Neural crest cell (in vitro differentiated cells): ENCODE results near the gene TNNI2. TPM values are rescaled to one million over a fixed set of nuclear protein-coding genes. Genes with fewer than 3 reads are reported as not detected.

Experiments
- DNase-seq: peaks from one replicate; pipeline ENCODE4 v3.0.0; 2021; ENCODE audit warnings: low read depth, mixed read lengths, low spot score
- H3K27ac Mint-ChIP-seq: one replicate; pipeline ENCODE4 v1.8.0; 2021; ENCODE audit warnings: mild to moderate bottlenecking, mixed read lengths; ENCODE audit not compliant: unreplicated experiment
- H3K27me3 Mint-ChIP-seq: 2 replicates; pipeline ENCODE4 v1.8.0; 2021; ENCODE audit warnings: low read depth, mild to moderate bottlenecking, mixed read lengths
- H3K36me3 Mint-ChIP-seq: 2 replicates; pipeline ENCODE4 v1.8.0; 2021; ENCODE audit warnings: low read depth, mild to moderate bottlenecking, mixed read lengths
- H3K4me1 Mint-ChIP-seq: 2 replicates; pipeline ENCODE4 v1.8.0; 2021; ENCODE audit warnings: mixed read lengths
- H3K4me3 Mint-ChIP-seq: one replicate; pipeline ENCODE4 v1.8.0; 2021; ENCODE audit warnings: mild to moderate bottlenecking, mixed read lengths
- H3K9me3 Mint-ChIP-seq: 2 replicates; pipeline ENCODE4 v1.8.0; 2021; ENCODE audit warnings: mixed read lengths
- CTCF ChIP-seq: fragments of 200-600 bp; sonication (generic); conservative IDR thresholded peaks from 2 replicates; pipeline ENCODE4 v1.5.0; 2021; ENCODE audit warnings: antibody characterized with exemption, mild to moderate bottlenecking
- total RNA-seq: library from RNA; stranded (reverse); gene quantifications from 2 replicates; pipeline ENCODE4 v1.2.1, GENCODE V29; 2021

Gene TNNI2
- total RNA-seq, 1 donor from 2014 or later = not detected

DNA sequence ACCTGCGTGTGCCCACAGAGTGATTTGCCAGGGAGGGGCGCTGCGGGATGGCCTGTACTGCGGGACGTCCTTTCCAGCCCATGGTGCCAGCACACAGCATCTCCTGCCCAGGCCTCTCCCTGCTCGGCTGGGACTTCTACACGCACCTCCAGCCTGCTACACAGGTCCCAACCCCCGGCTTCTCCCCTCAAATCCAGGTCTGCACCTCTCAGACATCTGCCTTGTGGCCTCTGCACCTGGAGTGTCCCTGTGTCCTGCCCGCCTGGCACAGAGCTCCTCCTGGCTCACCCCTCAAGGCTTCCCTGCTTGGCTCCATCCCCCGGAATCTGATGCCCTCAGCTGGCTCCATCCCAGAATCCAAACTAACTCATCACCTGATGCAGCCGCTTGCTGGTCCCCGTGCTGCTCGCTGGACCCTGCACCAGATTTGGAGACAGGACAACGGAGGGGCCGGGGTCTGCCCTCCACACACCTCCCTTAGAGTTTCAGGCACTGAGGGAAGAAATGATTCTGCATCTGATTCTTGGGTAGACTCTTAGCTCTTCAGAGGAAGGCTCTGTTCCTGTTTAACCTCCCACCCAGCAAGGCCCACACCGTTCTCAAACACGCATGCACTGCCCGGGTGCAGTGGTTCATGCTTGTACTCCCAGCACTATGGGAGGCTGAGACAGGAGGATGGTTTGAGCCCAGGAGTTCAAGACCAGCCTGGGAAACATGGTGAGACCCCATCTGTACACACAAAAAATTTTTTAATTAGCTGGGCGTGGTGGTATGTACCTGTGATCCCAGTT lies 10.1 kb downstream of the TNNI2 start:
- H3K27ac Mint-ChIP-seq = no peak overlapping the region
- peaks cover 9% of the 10 kb centered on the region for H3K4me1 Mint-ChIP-seq

GRCh38 chr11:1851468-1852180 lies 12.8 kb downstream of the TNNI2 start:
- Mint-ChIP-seq H3K9me3 (no peaks in the 10 kb centered on the region), H3K36me3 (no peaks in the 10 kb centered on the region), H3K27ac (peak overlapping the region; percentile 50), H3K4me3 (no peak overlapping the region), H3K4me1 (no peaks in the 10 kb centered on the region), H3K27me3 (no peaks in the 10 kb centered on the region)
- no peak for TF ChIP-seq CTCF
- DNase-seq = no peak

More for the DNA sequence above, 10.1 kb downstream of the TNNI2 start:
- Mint-ChIP-seq H3K4me3 (no peak overlapping the region), H3K36me3 (no peaks in the 10 kb centered on the region), H3K27me3 (no peaks in the 10 kb centered on the region), H3K9me3 (no peaks in the 10 kb centered on the region)
- no peak for TF ChIP-seq CTCF
- no peak for DNase-seq

DNA sequence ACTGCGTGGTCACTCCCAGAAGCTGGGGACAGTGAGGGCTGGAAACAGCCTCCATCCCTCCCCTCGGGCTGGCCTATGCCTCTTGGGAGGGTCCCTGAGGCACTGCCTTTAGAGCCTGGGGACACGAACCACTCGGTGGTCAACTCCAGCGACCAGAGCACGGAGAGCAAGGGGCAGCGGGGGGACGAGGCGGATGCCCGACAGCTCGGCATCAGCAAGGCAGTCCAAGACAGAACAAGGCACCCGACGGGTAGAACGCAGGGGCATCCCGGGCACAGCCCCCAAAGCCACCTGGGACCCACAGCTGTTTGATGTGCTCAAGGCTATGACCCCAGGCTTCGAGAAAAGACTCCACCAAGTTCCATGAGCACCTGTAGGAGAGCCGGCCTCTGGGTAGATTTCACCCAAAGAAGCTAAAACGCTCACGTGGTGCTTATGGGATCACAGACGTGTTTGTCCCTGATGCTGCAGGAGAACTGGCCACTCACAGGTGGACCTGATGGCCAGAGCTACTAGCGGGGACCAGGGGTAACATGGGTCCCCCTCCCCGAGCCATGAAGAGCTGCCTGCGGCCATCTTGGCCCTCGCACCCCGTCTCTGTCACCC lies 13.6 kb downstream of the TNNI2 start:
- Mint-ChIP-seq H3K36me3 (no peaks in the 10 kb centered on the region), H3K4me1 (no peaks in the 10 kb centered on the region), H3K27ac (peak overlapping the region; percentile 50), H3K4me3 (no peak overlapping the region), H3K27me3 (no peaks in the 10 kb centered on the region), H3K9me3 (no peaks in the 10 kb centered on the region)
- TF ChIP-seq CTCF = no peak
- DNase-seq = no peak

- Mint-ChIP-seq H3K36me3 (no peaks in the 10 kb centered on the region), H3K27me3 (no peaks in the 10 kb centered on the region), H3K27ac (peak within 1 kb of the TSS; percentile 71), H3K4me3 (no peak within 1 kb of the TSS), H3K4me1 (no peaks in the 10 kb centered on the region), H3K9me3 (no peaks in the 10 kb centered on the region)
- no peak for DNase-seq
- no peak for TF ChIP-seq CTCF
Observed at GRCh38 chr11:1852877-1853276, 14.1 kb downstream of the TNNI2 start, which contains the start of gene LSP1. Gene LSP1, plus strand, starts transcription at chr11:1853084. Its CDS starts 61 bp downstream, at chr11:1853145.

GRCh38 chr11:1853376-1854131 lies 14.8 kb downstream of the TNNI2 start:
- Mint-ChIP-seq H3K36me3 (no peaks in the 10 kb centered on the region), H3K9me3 (no peaks in the 10 kb centered on the region), H3K4me1 (no peaks in the 10 kb centered on the region), H3K4me3 (no peak overlapping the region), H3K27me3 (no peaks in the 10 kb centered on the region), H3K27ac (peak overlapping the region; percentile 71)
- TF ChIP-seq CTCF = no peak
- no peak for DNase-seq
